ENCODE measurements around the gene CDH24.

GRCh38 chr14:23042162-23042965 is 15.0 kb downstream of the CDH24 start, which contains the start of gene PSMB11:
- TF ChIP-seq POLR2A (IDR thresholded peaks at IDR 0.05) = no peak
- TF ChIP-seq, protein P1, sequence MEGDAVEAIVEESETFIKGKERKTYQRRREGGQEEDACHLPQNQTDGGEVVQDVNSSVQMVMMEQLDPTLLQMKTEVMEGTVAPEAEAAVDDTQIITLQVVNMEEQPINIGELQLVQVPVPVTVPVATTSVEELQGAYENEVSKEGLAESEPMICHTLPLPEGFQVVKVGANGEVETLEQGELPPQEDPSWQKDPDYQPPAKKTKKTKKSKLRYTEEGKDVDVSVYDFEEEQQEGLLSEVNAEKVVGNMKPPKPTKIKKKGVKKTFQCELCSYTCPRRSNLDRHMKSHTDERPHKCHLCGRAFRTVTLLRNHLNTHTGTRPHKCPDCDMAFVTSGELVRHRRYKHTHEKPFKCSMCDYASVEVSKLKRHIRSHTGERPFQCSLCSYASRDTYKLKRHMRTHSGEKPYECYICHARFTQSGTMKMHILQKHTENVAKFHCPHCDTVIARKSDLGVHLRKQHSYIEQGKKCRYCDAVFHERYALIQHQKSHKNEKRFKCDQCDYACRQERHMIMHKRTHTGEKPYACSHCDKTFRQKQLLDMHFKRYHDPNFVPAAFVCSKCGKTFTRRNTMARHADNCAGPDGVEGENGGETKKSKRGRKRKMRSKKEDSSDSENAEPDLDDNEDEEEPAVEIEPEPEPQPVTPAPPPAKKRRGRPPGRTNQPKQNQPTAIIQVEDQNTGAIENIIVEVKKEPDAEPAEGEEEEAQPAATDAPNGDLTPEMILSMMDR (IDR thresholded peaks at IDR 0.05) = no peak

All from body of pancreas (tissue), 4 donors.